IPS-11a (cell line): ENCODE data around the gene FBP1.
A peak's percentile ranks its signal among the peaks of the same experiment; 100 is the strongest.

Experiments used
- H3K4me3 ChIP-seq: one replicate; pipeline ENCODE4 v1.5.1; 2013; ENCODE audit warnings: low read depth, low read length, control low read depth

The FBP1 gene

GRCh38 chr9:94639061-94639998 is at the start of gene FBP1:
TSS of gene FBP1 (minus strand) at chr9:94639518. CDS start at chr9:94639310, 208 bp downstream.
- H3K4me3 ChIP-seq = peak within 1 kb of the TSS; percentile 43

GRCh38 chr9:94687451-94687850 is 48.1 kb upstream of the FBP1 start:
- no peak overlapping the region for H3K4me3 ChIP-seq

DNA sequence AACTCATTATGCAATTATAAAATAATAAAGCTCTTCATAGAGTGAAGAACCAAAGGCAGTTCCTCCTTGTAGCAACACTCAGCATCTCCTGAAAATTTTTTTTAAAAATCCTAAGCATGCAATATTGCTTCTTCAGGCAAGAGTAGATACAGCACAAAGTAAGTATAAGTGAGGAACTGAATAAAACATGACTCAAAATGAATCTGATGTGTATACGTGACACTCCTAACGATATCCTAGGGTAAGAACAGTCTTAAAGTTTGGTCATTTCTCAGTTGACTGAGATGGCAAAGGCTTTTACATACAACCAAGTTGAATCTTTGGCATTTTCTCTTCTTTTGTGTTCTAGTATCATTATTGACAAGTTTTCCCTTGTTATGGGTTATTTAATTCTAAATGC is 46.0 kb upstream of the FBP1 start:
- no peak overlapping the region for H3K4me3 ChIP-seq

GRCh38 chr9:94681508-94681907 is 42.2 kb upstream of the FBP1 start:
- no peak overlapping the region for H3K4me3 ChIP-seq

- no peak overlapping the region for H3K4me3 ChIP-seq
Observed at GRCh38 chr9:94680621-94681020, 41.3 kb upstream of the FBP1 start.

DNA sequence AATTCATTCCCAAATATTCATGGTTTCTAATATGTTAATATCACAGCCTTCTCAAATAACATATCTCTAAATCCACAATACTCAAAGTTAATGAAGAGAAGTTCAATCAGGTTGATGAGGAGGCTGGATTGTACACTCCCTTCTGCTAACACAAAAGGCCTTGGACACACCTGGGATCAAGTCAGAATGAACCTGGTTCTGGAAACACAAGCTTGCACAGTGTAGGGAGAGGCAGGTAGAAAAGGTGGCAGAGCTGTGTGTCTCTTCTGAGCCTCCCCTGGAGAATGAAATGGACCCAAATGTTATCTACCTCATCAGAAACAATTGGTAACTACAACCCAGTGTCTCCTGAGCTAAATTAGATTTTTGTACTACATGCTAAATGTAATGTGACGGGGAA is 40.7 kb upstream of the FBP1 start:
- H3K4me3 ChIP-seq = no peak overlapping the region

DNA sequence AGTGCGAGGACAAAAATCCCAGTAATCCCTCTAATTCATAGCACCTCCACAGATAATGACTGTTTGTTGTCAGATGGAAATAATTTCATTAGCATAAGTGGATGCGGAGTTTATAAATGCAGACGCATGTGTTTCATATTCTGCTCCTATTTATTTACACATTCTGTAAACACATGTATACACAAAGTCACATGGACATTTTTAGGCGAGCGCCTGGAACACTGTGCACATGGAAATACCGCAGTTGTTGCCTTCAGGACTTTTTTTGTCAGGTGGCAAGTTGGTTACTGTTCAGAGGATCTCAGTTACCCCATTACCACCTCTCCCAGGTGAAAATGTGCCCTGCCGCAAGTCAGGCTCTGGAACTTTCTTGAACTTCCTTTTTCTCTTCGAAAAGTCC is 40.3 kb upstream of the FBP1 start:
- no peak overlapping the region for H3K4me3 ChIP-seq

DNA sequence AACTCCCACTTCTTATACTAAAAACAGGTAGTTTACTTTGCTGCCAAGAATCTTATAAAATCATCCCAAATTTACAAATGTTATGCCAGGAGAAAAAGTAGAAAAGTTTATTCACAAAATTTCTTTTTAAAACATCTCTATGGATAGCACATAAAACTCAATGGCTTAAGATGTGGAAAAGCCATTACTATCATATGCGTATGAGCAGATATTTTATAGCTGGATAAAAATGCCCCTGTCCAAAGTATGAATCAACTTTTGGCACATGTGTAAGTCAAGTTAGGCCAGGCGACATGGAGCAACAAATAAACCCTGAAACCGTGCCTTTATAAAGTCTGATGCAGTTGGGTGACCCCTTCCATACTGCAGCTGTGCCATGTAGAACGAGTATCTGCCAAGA is 38.6 kb upstream of the FBP1 start:
- no peak overlapping the region for H3K4me3 ChIP-seq

DNA sequence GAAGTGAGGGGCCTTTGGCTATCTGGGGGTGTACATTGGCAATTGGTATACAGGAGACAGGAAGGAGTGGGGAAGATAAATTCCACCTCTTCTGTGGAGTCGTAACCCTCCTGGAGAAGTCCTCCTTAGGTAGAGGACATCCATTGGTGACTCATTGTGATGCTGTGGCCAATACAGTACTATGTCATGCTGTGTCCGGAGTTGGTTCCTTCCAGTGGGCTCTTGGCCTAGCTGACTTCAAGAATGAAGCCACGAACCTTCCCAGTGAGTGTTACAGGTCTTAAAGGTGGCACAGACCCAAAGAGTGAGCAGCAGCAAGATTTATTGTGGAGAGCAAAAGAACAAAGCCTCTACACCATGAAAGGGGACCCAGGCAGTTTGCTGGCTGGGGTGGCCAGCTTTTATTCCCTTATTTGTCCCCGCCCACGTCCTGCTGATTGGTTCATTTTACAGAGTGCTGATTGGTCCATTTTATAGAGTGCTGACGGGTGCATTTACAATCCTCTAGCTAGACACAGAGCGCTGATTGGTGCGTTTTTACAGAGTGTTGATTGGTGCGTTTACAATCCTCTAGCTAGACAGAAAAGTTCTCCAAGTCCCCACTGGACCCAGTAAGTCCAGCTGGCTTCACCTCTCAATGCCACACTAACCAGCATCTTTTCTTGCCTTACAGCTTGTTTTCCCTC is 37.3 kb upstream of the FBP1 start:
- H3K4me3 ChIP-seq = no peak overlapping the region

- H3K4me3 ChIP-seq = no peak overlapping the region
Observed at GRCh38 chr9:94675008-94675881, 35.9 kb upstream of the FBP1 start.

DNA sequence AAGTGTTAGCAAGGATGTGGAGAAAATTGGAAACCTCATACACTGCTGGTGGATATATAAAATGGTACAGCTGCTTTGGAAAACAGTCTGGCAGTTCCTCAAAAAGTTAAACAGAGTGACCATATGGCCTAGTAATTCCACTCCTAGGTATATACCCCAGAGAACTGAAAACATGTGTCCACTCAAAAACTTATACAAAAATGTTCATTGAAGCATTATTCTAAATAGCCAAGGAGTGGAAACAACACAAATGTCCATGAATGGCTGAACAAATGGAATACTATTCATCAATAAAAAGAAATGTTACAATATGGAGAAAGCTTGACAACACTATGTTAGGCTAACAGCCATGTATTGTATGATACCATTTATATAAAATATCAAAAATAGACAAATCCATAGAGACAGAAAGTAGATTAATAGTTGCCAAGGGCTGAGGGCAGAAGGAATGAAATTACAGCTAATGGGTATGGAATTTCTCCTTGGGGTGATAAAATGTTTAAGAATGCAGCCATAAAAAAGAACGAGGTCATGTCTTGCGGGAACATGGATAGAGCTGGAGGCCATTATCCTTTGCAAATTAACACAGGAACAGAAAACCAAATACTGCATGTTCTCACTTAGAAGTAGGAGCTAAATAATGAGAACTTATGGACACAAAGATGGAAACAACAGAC is 33.6 kb upstream of the FBP1 start:
- no peak overlapping the region for H3K4me3 ChIP-seq

GRCh38 chr9:94668928-94669729 is 29.8 kb upstream of the FBP1 start:
- no peak overlapping the region for H3K4me3 ChIP-seq

GRCh38 chr9:94668418-94668927 is 29.2 kb upstream of the FBP1 start:
- no peak overlapping the region for H3K4me3 ChIP-seq

- H3K4me3 ChIP-seq = no peak overlapping the region
Observed at GRCh38 chr9:94666364-94667099, 27.2 kb upstream of the FBP1 start.

DNA sequence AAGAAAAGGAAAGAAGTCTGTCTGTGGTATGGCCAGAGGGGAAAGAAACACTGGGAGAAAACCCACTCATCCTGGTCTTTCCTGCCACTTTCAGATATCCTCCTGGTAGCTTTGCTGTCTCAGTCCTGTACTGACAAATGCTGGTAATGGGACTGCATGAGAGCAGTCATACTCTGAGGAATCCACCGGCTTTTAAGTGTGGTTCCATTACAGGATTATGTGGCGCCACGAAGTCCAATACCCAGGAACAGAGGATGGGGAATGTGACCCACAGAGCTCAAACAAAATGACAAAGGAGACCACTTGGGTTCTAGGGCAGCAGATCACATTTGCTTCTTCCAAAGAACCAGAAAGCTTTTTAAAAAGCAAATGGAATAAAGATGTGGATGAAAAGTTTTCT is 26.3 kb upstream of the FBP1 start:
- H3K4me3 ChIP-seq = no peak overlapping the region

GRCh38 chr9:94664801-94665200 is 25.5 kb upstream of the FBP1 start:
- no peak overlapping the region for H3K4me3 ChIP-seq

DNA sequence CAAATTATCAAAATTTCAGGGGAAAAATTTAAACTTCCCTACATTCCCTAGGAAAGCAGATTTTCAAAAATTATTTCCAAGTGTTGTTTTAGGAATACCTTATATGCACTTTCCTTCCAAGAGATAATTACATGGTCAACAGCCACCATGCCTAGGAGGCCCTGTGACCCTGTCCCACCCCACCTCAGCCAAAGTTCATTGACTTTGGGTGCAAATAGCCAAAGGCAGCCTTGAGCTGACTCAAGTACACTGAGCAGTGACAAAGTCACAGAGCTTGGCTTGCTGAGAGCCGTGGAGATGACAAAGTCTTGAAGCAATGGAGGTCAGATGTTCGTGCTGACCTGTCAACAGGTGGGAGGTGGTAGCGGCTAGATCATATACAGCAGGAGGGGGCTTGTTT is 24.3 kb upstream of the FBP1 start:
- H3K4me3 ChIP-seq = no peak overlapping the region

DNA sequence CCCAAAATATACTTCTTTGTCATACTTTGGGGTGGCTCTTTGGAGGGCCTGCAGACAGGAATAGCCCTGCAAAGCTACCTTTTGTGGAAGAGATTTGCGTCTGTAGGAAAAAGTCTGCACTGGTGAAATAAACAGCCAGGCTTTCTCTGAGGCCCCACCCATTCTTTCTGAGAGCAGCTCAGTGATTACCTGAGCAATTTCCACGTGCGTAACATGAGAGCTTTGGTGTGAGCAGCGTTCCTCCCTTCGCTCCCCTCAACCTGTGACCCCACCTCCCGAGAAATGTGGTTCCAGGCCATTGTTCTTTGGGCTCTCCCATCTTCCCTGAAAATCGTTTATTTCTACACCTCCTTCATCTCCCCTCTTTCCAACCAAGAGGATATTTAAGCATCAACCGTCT is 23.8 kb upstream of the FBP1 start:
- H3K4me3 ChIP-seq = no peak overlapping the region
